Fibroblast of lung (primary cell): Measurements from ENCODE around the gene PLD5. TPM values are rescaled to one million over a fixed set of nuclear protein-coding genes. Genes with fewer than 3 reads are reported as not detected.

ENCODE experiments used
- DNase-seq, 2 donors: peaks; one replicate each; pipeline versions ENCODE4 v3.0.0 to v3.0.0-alpha.2; 2010; ENCODE audit warnings: low read depth in 2 of 2
- H2AFZ ChIP-seq: 2 replicates; pipeline ENCODE4 v1.5.1; 2012; ENCODE audit warnings: low read length, control low read depth, inconsistent platforms
- H3K27ac ChIP-seq: 2 replicates; pipeline ENCODE4 v1.5.1; 2011; ENCODE audit warnings: low read length, control low read depth; ENCODE audit not compliant: insufficient read depth
- H3K27me3 ChIP-seq: 2 replicates; pipeline ENCODE4 v1.5.1; 2011; ENCODE audit warnings: mild to moderate bottlenecking, low read length; ENCODE audit not compliant: control insufficient read depth, insufficient read depth
- H3K36me3 ChIP-seq: 2 replicates; pipeline ENCODE4 v1.5.1; 2011; ENCODE audit warnings: low read length; ENCODE audit not compliant: control insufficient read depth, insufficient read depth
- H3K4me1 ChIP-seq: 2 replicates; pipeline ENCODE4 v1.5.1; 2011; ENCODE audit warnings: low read length; ENCODE audit not compliant: control insufficient read depth, insufficient read depth; ENCODE audit errors: extremely low read depth
- H3K4me2 ChIP-seq: 2 replicates; pipeline ENCODE4 v1.5.1; 2011; ENCODE audit warnings: low read length, control low read depth; ENCODE audit not compliant: insufficient read depth; ENCODE audit errors: extremely low read depth
- H3K4me3 ChIP-seq, 4 experiments: fragments of 200-600 bp in 1 of 4; sonication (generic) in 1 of 4; replicated peaks in 1 of 4; 2 replicates each; pipeline ENCODE4 v1.5.1; 2011 to 2016; ENCODE audit warnings: low read length in 4 of 4, low read depth in 3 of 4, mild to moderate bottlenecking in 3 of 4, control low read depth in 2 of 4, inconsistent platforms in 1 of 4, mixed read lengths in 1 of 4; ENCODE audit not compliant: insufficient read depth in 1 of 4; ENCODE audit errors: control extremely low read depth in 1 of 4
- H3K79me2 ChIP-seq: 2 replicates; pipeline ENCODE4 v1.5.1; 2012; ENCODE audit warnings: mild to moderate bottlenecking, low read length, inconsistent platforms; ENCODE audit not compliant: control insufficient read depth, insufficient read depth
- H3K9ac ChIP-seq: 2 replicates; pipeline ENCODE4 v1.5.1; 2011; ENCODE audit warnings: mild to moderate bottlenecking, low read length, control low read depth; ENCODE audit not compliant: insufficient read depth
- H3K9me3 ChIP-seq: 2 replicates; pipeline ENCODE4 v1.5.1; 2012; ENCODE audit warnings: low read depth, low read length; ENCODE audit not compliant: control insufficient read depth, insufficient read depth
- H4K20me1 ChIP-seq: 2 replicates; pipeline ENCODE4 v1.5.1; 2011; ENCODE audit warnings: low read length; ENCODE audit not compliant: control insufficient read depth, insufficient read depth; ENCODE audit errors: extremely low read depth
- CTCF ChIP-seq, 2 donors: IDR thresholded peaks in 1 of 2; conservative IDR thresholded peaks in 1 of 2; 1 replicate in 1 of 2; 2 replicates in 1 of 2; pipeline ENCODE4 v1.5.1; 2011 to 2012; ENCODE audit warnings: low read length in 2 of 2, control low read depth in 1 of 2, inconsistent platforms in 1 of 2, low read depth in 1 of 2, mild to moderate bottlenecking in 1 of 2
- EZH2 ChIP-seq: IDR thresholded peaks from 2 replicates; pipeline ENCODE4 v1.5.1; 2012; ENCODE audit warnings: low read length, control low read depth, mild to moderate bottlenecking; ENCODE audit errors: missing control alignments
- polyA plus RNA-seq, 2 donors: library from polyadenylated mRNA; depleted of rRNA in 1 of 2; stranded (reverse) in 1 of 2; unstranded in 1 of 2; fragments of >200 nt; gene quantifications; 2 replicates each; pipeline ENCODE4 v1.2.1, GENCODE V29; 2011 to 2012; ENCODE audit warnings: missing spikeins in 1 of 2
- total RNA-seq: library from RNA; depleted of rRNA; stranded (reverse); fragments of >200 nt; gene quantifications from 2 replicates; pipeline ENCODE4 v1.2.1, GENCODE V29; 2014

The PLD5 gene
- total and polyA plus RNA-seq, 2 donors (not counting 1 experiment from before 2014, with no cell fraction given), result under 0.01 to 0.02 TPM

- no peaks in the 10 kb centered on the region for H3K79me2 ChIP-seq
- no peaks in the 10 kb centered on the region for H3K27me3 ChIP-seq
- no peak overlapping the region for H3K9ac ChIP-seq
- H3K4me3 ChIP-seq, result no peak overlapping the region
- no peak for TF ChIP-seq EZH2
- H3K9me3 ChIP-seq, result no peaks in the 10 kb centered on the region
- H3K36me3 ChIP-seq, result no peaks in the 10 kb centered on the region
- no peak for DNase-seq
- no peaks in the 10 kb centered on the region for H3K4me1 ChIP-seq
- no peak overlapping the region for H3K4me2 ChIP-seq
- no peak overlapping the region for H3K27ac ChIP-seq
- H2AFZ ChIP-seq, result no peak overlapping the region
- no peaks in the 10 kb centered on the region for H4K20me1 ChIP-seq
Observed at GRCh38 chr1:242489545-242489944, 35.0 kb downstream of the PLD5 start.

GRCh38 chr1:242477944-242478343 lies 46.6 kb downstream of the PLD5 start:
- H3K4me3 ChIP-seq, result no peak overlapping the region
- no peaks in the 10 kb centered on the region for H3K79me2 ChIP-seq
- TF ChIP-seq EZH2, result no peak
- no peak for TF ChIP-seq CTCF (conservative IDR thresholded peaks at IDR 0.05 in 1 of 2, IDR thresholded peaks at IDR 0.05 in 1 of 2; ENCODE audit: low read depth in 1 of 2, low read length in 2 of 2)
- H4K20me1 ChIP-seq, result no peaks in the 10 kb centered on the region
- H3K27ac ChIP-seq, result no peak overlapping the region
- no peaks in the 10 kb centered on the region for H3K9me3 ChIP-seq
- H3K4me2 ChIP-seq, result no peak overlapping the region
- no peaks in the 10 kb centered on the region for H3K36me3 ChIP-seq
- no peak overlapping the region for H3K9ac ChIP-seq
- DNase-seq, result no peak
- H2AFZ ChIP-seq, result no peak overlapping the region
- no peaks in the 10 kb centered on the region for H3K4me1 ChIP-seq
- no peaks in the 10 kb centered on the region for H3K27me3 ChIP-seq

GRCh38 chr1:242470774-242471173 lies 53.7 kb downstream of the PLD5 start:
- Histone ChIP-seq H3K4me3 (no peak overlapping the region), H3K36me3 (no peaks in the 10 kb centered on the region), H3K27me3 (no peaks in the 10 kb centered on the region), H3K79me2 (no peaks in the 10 kb centered on the region), H3K4me1 (no peaks in the 10 kb centered on the region), H3K9me3 (no peaks in the 10 kb centered on the region), H3K4me2 (no peak overlapping the region), H2AFZ (no peak overlapping the region), H3K9ac (no peak overlapping the region), H3K27ac (no peak overlapping the region), H4K20me1 (no peaks in the 10 kb centered on the region)
- DNase-seq, result no peak
- TF ChIP-seq EZH2, result no peak
- no peak for TF ChIP-seq CTCF (conservative IDR thresholded peaks at IDR 0.05 in 1 of 2, IDR thresholded peaks at IDR 0.05 in 1 of 2; ENCODE audit: low read depth in 1 of 2, low read length in 2 of 2)
